HepG2 (cell line): ENCODE measurements around the gene ABCA8. TPM values are rescaled to one million over a fixed set of nuclear protein-coding genes. Genes with fewer than 3 reads are reported as not detected.
A peak's percentile ranks its signal among the peaks of the same experiment; 100 is the strongest.

Experiments
- ATAC-seq: fragments of 200-7000 bp; cut with Tn5 transposase; 3 replicates; pipeline ENCODE4 v1.9.1; 2020; ENCODE audit warnings: mild to moderate bottlenecking, moderate library complexity
- BruUV-seq: library from RNA; stranded (reverse); fragments of 400-500 nt; replicated peaks from 2 replicates; lab custom pipeline; 2021; lab: Mats Ljungman, UMichigan
- CTCF ChIA-PET: fragments of 300-600 bp; formaldehyde crosslinking; extraction: SDS; loops from one replicate; lab custom pipeline; 2021; ENCODE audit warnings: low total read pairs, inconsistent platforms, low intra/inter-chr PET ratio; lab: Yijun Ruan, JAX
- POLR2A ChIA-PET: fragments of 350-600 bp; sonication (Branson Sonifier 250); formaldehyde crosslinking; loops from one replicate; lab custom pipeline; 2020; ENCODE audit warnings: antibody characterized with exemption, inconsistent platforms; lab: Yijun Ruan, JAX
- DNase-seq: peaks from one replicate; pipeline ENCODE4 v3.0.0-alpha.2; 2015; ENCODE audit warnings: low spot score
- FAIRE-seq: peaks from 3 replicates; lab custom pipeline; 2011; peaks lifted over from hg19 to GRCh38; lab: Jason Lieb, UNC
- H2AFZ ChIP-seq: one replicate; pipeline ENCODE4 v1.6.1; 2011; ENCODE audit warnings: low read length, inconsistent platforms
- H3K27ac ChIP-seq: fragments of 300-600 bp; 3 replicates; pipeline ENCODE4 v1.8.0; 2011; ENCODE audit warnings: mixed run types, mild to moderate bottlenecking, mixed read lengths, low read length, inconsistent platforms; ENCODE audit not compliant: insufficient read depth; ENCODE audit errors: extremely low read length
- H3K27me3 ChIP-seq, 2 experiments: fragments of 200-600 bp in 1 of 2; 2 replicates in 1 of 2; 3 replicates in 1 of 2; pipeline versions ENCODE4 v1.6.0 to v1.8.0; 2011; ENCODE audit warnings: low read length in 2 of 2, mild to moderate bottlenecking in 2 of 2, moderate library complexity in 2 of 2, inconsistent platforms in 1 of 2; ENCODE audit not compliant: insufficient read depth in 2 of 2, control insufficient read depth in 1 of 2
- H3K36me3 ChIP-seq, 2 experiments: fragments of 200-600 bp in 1 of 2; replicated peaks in 1 of 2; 2 replicates in 1 of 2; 3 replicates in 1 of 2; pipeline versions ENCODE4 v1.5.1 to v1.8.0; 2011; ENCODE audit warnings: low read length in 2 of 2, inconsistent platforms in 1 of 2; ENCODE audit not compliant: insufficient read depth in 2 of 2, control insufficient read depth in 1 of 2
- H3K4me1 ChIP-seq: 2 replicates; pipeline ENCODE4 v1.5.1; 2012; ENCODE audit warnings: low read length, inconsistent platforms; ENCODE audit not compliant: insufficient read depth
- H3K4me2 ChIP-seq: 2 replicates; pipeline ENCODE4 v1.6.0; 2011; ENCODE audit warnings: low read depth, low read length, inconsistent platforms
- H3K4me3 ChIP-seq, 3 experiments: fragments of 200-600 bp in 1 of 3; sonication (generic), shearing (Covaris generic) in 1 of 3; replicated peaks in 1 of 3; 2 replicates each; pipeline ENCODE4 v1.5.1; 2011 to 2016; ENCODE audit warnings: low read length in 3 of 3, inconsistent platforms in 2 of 3, low read depth in 2 of 3, mild to moderate bottlenecking in 2 of 3, control low read depth in 1 of 3, mixed read lengths in 1 of 3; ENCODE audit not compliant: insufficient read depth in 1 of 3
- H3K79me2 ChIP-seq: one replicate; pipeline ENCODE4 v1.6.1; 2011; ENCODE audit warnings: low read length, inconsistent platforms; ENCODE audit not compliant: insufficient read depth
- H3K9ac ChIP-seq: 2 replicates; pipeline ENCODE4 v1.6.0; 2011; ENCODE audit warnings: mild to moderate bottlenecking, low read depth, low read length, inconsistent platforms; ENCODE audit not compliant: insufficient read depth
- H3K9me3 ChIP-seq: 2 replicates; pipeline ENCODE4 v1.5.1; 2012; ENCODE audit warnings: mild to moderate bottlenecking, low read length
- H4K20me1 ChIP-seq: 2 replicates; pipeline ENCODE4 v1.6.0; 2011; ENCODE audit warnings: inconsistent platforms, mild to moderate bottlenecking, low read length, moderate library complexity; ENCODE audit not compliant: insufficient read depth
- GTF3A ChIP-seq: sonication (generic); formaldehyde crosslinking; conservative IDR thresholded peaks from 2 replicates; pipeline ENCODE4 v1.4.0; 2020; ENCODE audit warnings: mild to moderate bottlenecking, missing genetic modification reagents
- HNRNPLL ChIP-seq: fragments of 200-400 bp; formaldehyde crosslinking; IDR thresholded peaks from 2 replicates; pipeline ENCODE4 v1.6.1; 2017; ENCODE audit warnings: mild to moderate bottlenecking, low read depth, low read length; ENCODE audit not compliant: poor library complexity, severe bottlenecking
- JUN ChIP-seq: sonication (generic); formaldehyde crosslinking; IDR thresholded peaks from 2 replicates; pipeline ENCODE4 v1.4.0; 2020; ENCODE audit warnings: mild to moderate bottlenecking, missing genetic modification reagents
- MLLT10 ChIP-seq: sonication (generic); formaldehyde crosslinking; IDR thresholded peaks from 2 replicates; pipeline ENCODE4 v1.4.0; 2020; ENCODE audit warnings: missing genetic modification reagents
- NFKB2 ChIP-seq: sonication (generic); formaldehyde crosslinking; IDR thresholded peaks from 2 replicates; pipeline ENCODE4 v1.4.0; 2020; ENCODE audit warnings: missing genetic modification reagents, borderline replicate concordance
- PAX8 ChIP-seq: sonication (generic); formaldehyde crosslinking; IDR thresholded peaks from 2 replicates; pipeline ENCODE4 v1.8.0; 2022; ENCODE audit warnings: mild to moderate bottlenecking, missing genetic modification reagents, borderline replicate concordance
- POGZ ChIP-seq: sonication (generic); formaldehyde crosslinking; IDR thresholded peaks from 2 replicates; pipeline ENCODE4 v1.4.0; 2020; ENCODE audit warnings: mild to moderate bottlenecking, missing genetic modification reagents
- POLR2A ChIP-seq, 2 experiments: IDR thresholded peaks; 2 replicates each; pipeline ENCODE4 v1.6.1; 2011; ENCODE audit warnings: low read depth in 2 of 2, low read length in 2 of 2, mild to moderate bottlenecking in 1 of 2, moderate library complexity in 1 of 2; ENCODE audit not compliant: insufficient read depth in 1 of 2
- SMARCC2 ChIP-seq: fragments of 450-650 bp; IDR thresholded peaks from 2 replicates; pipeline ENCODE4 v1.6.1; 2017; ENCODE audit warnings: antibody characterized with exemption, mild to moderate bottlenecking
- SOX13 ChIP-seq, 3 experiments: fragments of 450-650 bp in 1 of 3; sonication (generic) in 1 of 3; formaldehyde crosslinking in 1 of 3; IDR thresholded peaks in 2 of 3; conservative IDR thresholded peaks in 1 of 3; 2 replicates each; pipeline versions ENCODE4 v1.5.0 to v1.6.1; 2016 to 2020; ENCODE audit warnings: antibody characterized with exemption in 1 of 3, mild to moderate bottlenecking in 1 of 3, missing compliant biosample characterization in 1 of 3, missing genetic modification reagents in 1 of 3, moderate library complexity in 1 of 3
- ZFP41 ChIP-seq: sonication (generic); formaldehyde crosslinking; IDR thresholded peaks from 2 replicates; pipeline ENCODE4 v1.4.0; 2020; ENCODE audit warnings: mild to moderate bottlenecking, missing genetic modification reagents, borderline replicate concordance
- ZFP82 ChIP-seq: sonication (generic); formaldehyde crosslinking; IDR thresholded peaks from 2 replicates; pipeline ENCODE4 v1.5.1; 2020; ENCODE audit warnings: mild to moderate bottlenecking, missing genetic modification reagents, borderline replicate concordance
- ZNF274 ChIP-seq: sonication (generic); formaldehyde crosslinking; IDR thresholded peaks from 2 replicates; pipeline ENCODE4 v1.5.1; 2020; ENCODE audit warnings: mild to moderate bottlenecking, missing genetic modification reagents
- ZNF367 ChIP-seq: sonication (generic); formaldehyde crosslinking; IDR thresholded peaks from 2 replicates; pipeline ENCODE4 v1.4.0; 2020; ENCODE audit warnings: missing genetic modification reagents, borderline replicate concordance
- ZNF484 ChIP-seq: sonication (generic); formaldehyde crosslinking; IDR thresholded peaks from 2 replicates; pipeline ENCODE4 v1.5.1; 2020; ENCODE audit warnings: mild to moderate bottlenecking, low read depth, missing genetic modification reagents, borderline replicate concordance
- ZNF567 ChIP-seq: sonication (generic); formaldehyde crosslinking; IDR thresholded peaks from 2 replicates; pipeline ENCODE4 v1.8.1; 2023; ENCODE audit warnings: mild to moderate bottlenecking, missing genetic modification reagents, borderline replicate concordance
- ZNF746 ChIP-seq: sonication (generic); formaldehyde crosslinking; IDR thresholded peaks from 2 replicates; pipeline ENCODE4 v1.8.0; 2022; ENCODE audit warnings: mild to moderate bottlenecking, missing genetic modification reagents
- ZNF780A ChIP-seq: sonication (generic); formaldehyde crosslinking; IDR thresholded peaks from 2 replicates; pipeline ENCODE4 v1.8.0; 2022; ENCODE audit warnings: mild to moderate bottlenecking, missing genetic modification reagents, moderate library complexity
- WGBS: methylation state at CpG from one replicate; pipeline ENCODE4 v1.1.6; 2017; ENCODE audit warnings: low lambda C conversion rate; 5-methylcytosine and 5-hydroxymethylcytosine counted together
- in situ Hi-C: cut with HindIII; loops from 2 replicates; pipeline ENCODE4 v1.10.0; 2017; ENCODE audit warnings: low pct_unique_long_range_greater_than_20kb; ENCODE audit not compliant: extremely low pct_ligation_motif_present
- intact Hi-C: fragments of 100-400 bp; cut with micrococcal nuclease; formaldehyde crosslinking; loops from one replicate; pipeline ENCODE4 v1.10.0; 2022; ENCODE audit not compliant: unreplicated experiment
- polyA plus RNA-seq, 8 experiments: library from polyadenylated mRNA; depleted of rRNA in 3 of 8; stranded (reverse) in 7 of 8; unstranded in 1 of 8; fragments of >200 nt; fragmentation: Illumina TruSeq in 4 of 8; extraction: Trizol in 4 of 8; gene quantifications; 2 replicates each; pipeline versions ENCODE4 v1.2.1 to v1.2.3, GENCODE V29; 2011 to 2016; ENCODE audit warnings: low read depth in 4 of 8, missing spikeins in 1 of 8, mixed read lengths in 1 of 8; ENCODE audit not compliant: insufficient read depth in 1 of 8
- total RNA-seq, 5 experiments: library from RNA; depleted of rRNA; stranded (reverse); fragments of >200 nt; fragmentation: Illumina TruSeq; extraction: Trizol; gene quantifications; 2 replicates each; pipeline ENCODE4 v1.2.3, GENCODE V29; 2016; ENCODE audit warnings: low read depth in 1 of 5
- TF ChIP-seq, protein P1 (sequence below): conservative IDR thresholded peaks from 2 replicates; pipeline ENCODE4 v1.6.1; 2018; ENCODE audit warnings: missing genetic modification reagents
- TF ChIP-seq, protein P2 (sequence below): sonication (generic); formaldehyde crosslinking; IDR thresholded peaks from 2 replicates; pipeline ENCODE4 v1.5.0; 2020; ENCODE audit warnings: mild to moderate bottlenecking, missing genetic modification reagents
- TF ChIP-seq, protein P3 (sequence below): sonication (generic); formaldehyde crosslinking; IDR thresholded peaks from 2 replicates; pipeline ENCODE4 v1.5.0; 2020; ENCODE audit warnings: mild to moderate bottlenecking, missing genetic modification reagents

The ABCA8 gene
- total and polyA plus RNA-seq, 2 of the 13 experiments (the other 11 are each of a cell fraction or from before 2014, with no cell fraction given) = 0.05 to 0.18 TPM

DNA sequence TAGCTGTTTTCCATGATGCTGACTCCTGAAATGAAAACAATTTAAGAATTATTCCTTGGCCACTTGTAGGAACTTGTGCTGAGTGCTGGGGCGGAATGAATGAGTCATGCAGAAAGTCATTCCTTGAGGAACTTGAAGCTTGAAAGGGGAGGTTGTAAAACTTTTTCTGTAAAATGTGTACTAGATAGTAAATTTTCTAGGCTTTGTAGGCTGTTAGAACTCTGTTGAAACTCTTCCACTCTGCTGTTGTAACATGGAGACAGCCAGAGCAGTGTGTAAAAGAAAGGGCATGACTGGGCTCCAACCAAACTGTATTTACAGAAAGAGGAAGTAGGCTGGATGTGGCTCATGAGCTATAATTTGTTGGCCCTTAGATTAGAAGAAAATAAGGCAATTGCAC, 46.1 kb downstream of the ABCA8 start:
- intact Hi-C loops = loop anchor here (2.0 kb wide), 1 partner anchor 88 kb away; no protein-coding TSS in a partner anchor
- Histone ChIP-seq H3K4me3 (no peak overlapping the region), H3K9ac (no peak overlapping the region), H3K79me2 (no peaks in the 10 kb centered on the region), H4K20me1 (no peaks in the 10 kb centered on the region), H3K27ac (peak overlapping the region; percentile 72), H3K36me3 (no peaks in the 10 kb centered on the region), H3K9me3 (0 out of 2 replicates have a peak, but pooled peaks cover 3% of the 10 kb centered on the region), H3K4me2 (no peak overlapping the region), H3K27me3 (no peaks in the 10 kb centered on the region), H2AFZ (peak overlapping the region; percentile 8), H3K4me1 (peaks cover 54% of the 10 kb centered on the region)
- 97% methylated on average over 1 of the region's 1 CpG for WGBS
- no TSS peak for BruUV-seq
- peak; percentile 16 for DNase-seq
- ChIA-PET POLR2A (no interaction called here), CTCF (no interaction called here)
- ATAC-seq = no peak
- in situ Hi-C loops = no loop called here
- FAIRE-seq = no peak
- no peak for TF ChIP-seq GTF3A (CRISPR knock-in tag)
- TF ChIP-seq JUN (CRISPR knock-in tag) = no peak
- TF ChIP-seq HNRNPLL = no peak
- no peak for TF ChIP-seq ZNF746
- TF ChIP-seq ZFP41 (CRISPR knock-in tag) = no peak
- no peak for TF ChIP-seq NFKB2 (CRISPR knock-in tag)
- peak; percentile 42; the same call in 1 of the 2 replicates for TF ChIP-seq POGZ (CRISPR knock-in tag)
- no peak for TF ChIP-seq ZFP82 (CRISPR knock-in tag)
- TF ChIP-seq POLR2A (IDR thresholded peaks at IDR 0.05; ENCODE audit: insufficient read depth in 1 of 2, low read depth in 2 of 2, low read length in 2 of 2) = no peak
- TF ChIP-seq MLLT10 (CRISPR knock-in tag) = no peak
- no peak for TF ChIP-seq ZNF274
- no peak for TF ChIP-seq ZNF780A (CRISPR knock-in tag)
- TF ChIP-seq, protein P1, sequence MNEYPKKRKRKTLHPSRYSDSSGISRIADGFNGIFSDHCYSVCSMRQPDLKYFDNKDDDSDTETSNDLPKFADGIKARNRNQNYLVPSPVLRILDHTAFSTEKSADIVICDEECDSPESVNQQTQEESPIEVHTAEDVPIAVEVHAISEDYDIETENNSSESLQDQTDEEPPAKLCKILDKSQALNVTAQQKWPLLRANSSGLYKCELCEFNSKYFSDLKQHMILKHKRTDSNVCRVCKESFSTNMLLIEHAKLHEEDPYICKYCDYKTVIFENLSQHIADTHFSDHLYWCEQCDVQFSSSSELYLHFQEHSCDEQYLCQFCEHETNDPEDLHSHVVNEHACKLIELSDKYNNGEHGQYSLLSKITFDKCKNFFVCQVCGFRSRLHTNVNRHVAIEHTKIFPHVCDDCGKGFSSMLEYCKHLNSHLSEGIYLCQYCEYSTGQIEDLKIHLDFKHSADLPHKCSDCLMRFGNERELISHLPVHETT = no peak
- TF ChIP-seq ZNF484 = no peak
- no peak for TF ChIP-seq SMARCC2
- no peak for TF ChIP-seq PAX8 (CRISPR knock-in tag)
- TF ChIP-seq ZNF367 (CRISPR knock-in tag) = 0 out of 2 replicates have a peak, but pooled peaks have one; percentile 15
- TF ChIP-seq, protein P2, sequence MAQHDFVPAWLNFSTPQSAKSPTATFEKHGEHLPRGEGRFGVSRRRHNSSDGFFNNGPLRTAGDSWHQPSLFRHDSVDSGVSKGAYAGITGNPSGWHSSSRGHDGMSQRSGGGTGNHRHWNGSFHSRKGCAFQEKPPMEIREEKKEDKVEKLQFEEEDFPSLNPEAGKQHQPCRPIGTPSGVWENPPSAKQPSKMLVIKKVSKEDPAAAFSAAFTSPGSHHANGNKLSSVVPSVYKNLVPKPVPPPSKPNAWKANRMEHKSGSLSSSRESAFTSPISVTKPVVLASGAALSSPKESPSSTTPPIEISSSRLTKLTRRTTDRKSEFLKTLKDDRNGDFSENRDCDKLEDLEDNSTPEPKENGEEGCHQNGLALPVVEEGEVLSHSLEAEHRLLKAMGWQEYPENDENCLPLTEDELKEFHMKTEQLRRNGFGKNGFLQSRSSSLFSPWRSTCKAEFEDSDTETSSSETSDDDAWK (CRISPR knock-in tag) = no peak
- TF ChIP-seq, protein P3, sequence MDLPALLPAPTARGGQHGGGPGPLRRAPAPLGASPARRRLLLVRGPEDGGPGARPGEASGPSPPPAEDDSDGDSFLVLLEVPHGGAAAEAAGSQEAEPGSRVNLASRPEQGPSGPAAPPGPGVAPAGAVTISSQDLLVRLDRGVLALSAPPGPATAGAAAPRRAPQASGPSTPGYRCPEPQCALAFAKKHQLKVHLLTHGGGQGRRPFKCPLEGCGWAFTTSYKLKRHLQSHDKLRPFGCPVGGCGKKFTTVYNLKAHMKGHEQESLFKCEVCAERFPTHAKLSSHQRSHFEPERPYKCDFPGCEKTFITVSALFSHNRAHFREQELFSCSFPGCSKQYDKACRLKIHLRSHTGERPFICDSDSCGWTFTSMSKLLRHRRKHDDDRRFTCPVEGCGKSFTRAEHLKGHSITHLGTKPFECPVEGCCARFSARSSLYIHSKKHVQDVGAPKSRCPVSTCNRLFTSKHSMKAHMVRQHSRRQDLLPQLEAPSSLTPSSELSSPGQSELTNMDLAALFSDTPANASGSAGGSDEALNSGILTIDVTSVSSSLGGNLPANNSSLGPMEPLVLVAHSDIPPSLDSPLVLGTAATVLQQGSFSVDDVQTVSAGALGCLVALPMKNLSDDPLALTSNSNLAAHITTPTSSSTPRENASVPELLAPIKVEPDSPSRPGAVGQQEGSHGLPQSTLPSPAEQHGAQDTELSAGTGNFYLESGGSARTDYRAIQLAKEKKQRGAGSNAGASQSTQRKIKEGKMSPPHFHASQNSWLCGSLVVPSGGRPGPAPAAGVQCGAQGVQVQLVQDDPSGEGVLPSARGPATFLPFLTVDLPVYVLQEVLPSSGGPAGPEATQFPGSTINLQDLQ (CRISPR knock-in tag) = no peak
- no peak for TF ChIP-seq SOX13 (IDR thresholded peaks at IDR 0.05)
- TF ChIP-seq SOX13 (CRISPR knock-in tag; conservative IDR thresholded peaks at IDR 0.05 in 1 of 2, IDR thresholded peaks at IDR 0.05 in 1 of 2) = no peak
- TF ChIP-seq ZNF567 (CRISPR knock-in tag) = no peak
